Stimulated activated CD4-positive, alpha-beta T cell treated with anti-CD3 and anti-CD28 coated beads, Interleukin-1b, Interleukin-23, amount 100 ng/mL, for 4 hours (primary cell): Measurements from ENCODE around the gene MSRB2.
"Not testable (repeated sequence)": the region's sequence is repeated elsewhere in the genome, so short reads cannot be mapped to it uniquely, and the experiment has no call there.

Experiments used
- DNase-seq, 2 donors: peaks; one replicate each; pipeline ENCODE4 v3.0.0-alpha.2; 2020; ENCODE audit warnings: low read depth in 2 of 2

Gene MSRB2

DNA sequence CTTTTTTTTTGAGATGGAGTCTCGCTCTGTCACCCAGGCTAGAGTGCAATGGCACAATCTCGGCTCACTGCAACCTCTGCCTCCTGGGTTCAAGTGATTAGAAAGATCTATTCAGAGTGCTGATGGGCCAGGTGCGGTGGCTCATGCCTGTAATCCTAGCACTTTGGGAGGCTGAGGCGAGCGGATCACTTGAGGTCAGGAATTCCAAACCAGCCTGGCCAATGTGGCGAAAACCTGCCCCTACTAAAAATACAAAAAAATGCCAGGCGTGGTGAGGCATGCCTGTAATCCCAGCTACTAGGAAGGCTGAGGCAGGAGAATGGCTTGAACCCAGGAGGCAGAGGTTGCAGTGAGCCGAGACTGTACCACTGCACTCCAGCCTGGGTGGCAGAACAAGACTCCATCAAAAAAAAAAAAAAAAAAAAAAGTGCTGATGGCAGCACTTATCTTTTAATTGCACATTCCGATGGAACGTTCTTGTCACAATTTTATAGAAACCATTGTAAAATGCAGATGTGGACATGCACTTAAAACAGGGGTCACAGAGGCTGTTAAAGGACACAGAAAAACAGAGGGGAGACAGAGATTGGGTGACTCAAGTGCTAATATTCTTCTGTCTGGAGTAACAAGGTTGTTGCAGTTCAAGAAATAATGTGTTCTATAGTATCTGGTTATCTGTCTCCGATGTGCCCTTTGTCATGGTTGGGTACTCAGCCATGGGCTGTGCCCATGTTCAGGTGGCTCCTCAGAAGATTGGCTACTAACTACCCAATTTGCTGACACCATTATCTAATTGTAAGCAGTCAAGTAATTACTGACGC lies 25.1 kb upstream of the MSRB2 start:
- not testable (repeated sequence) for DNase-seq

DNA sequence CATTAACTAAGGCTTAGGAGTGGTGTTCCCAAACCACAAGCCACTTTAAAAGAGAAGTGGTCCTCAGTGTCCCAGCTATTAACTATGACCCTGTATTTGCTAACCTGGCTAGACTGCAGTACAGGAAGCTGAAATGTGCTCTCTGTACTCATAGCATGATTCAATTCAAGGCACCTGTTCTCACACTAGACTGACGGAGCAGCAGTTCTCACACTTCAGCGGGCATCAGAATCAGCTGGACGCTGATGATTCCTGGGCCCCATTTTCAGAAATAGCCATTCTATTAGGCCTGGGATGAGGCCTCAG lies 24.5 kb upstream of the MSRB2 start:
- DNase-seq: no peak

- not testable (repeated sequence) for DNase-seq
Measured at GRCh38 chr10:23072593-23072992, 22.8 kb upstream of the MSRB2 start.

DNA sequence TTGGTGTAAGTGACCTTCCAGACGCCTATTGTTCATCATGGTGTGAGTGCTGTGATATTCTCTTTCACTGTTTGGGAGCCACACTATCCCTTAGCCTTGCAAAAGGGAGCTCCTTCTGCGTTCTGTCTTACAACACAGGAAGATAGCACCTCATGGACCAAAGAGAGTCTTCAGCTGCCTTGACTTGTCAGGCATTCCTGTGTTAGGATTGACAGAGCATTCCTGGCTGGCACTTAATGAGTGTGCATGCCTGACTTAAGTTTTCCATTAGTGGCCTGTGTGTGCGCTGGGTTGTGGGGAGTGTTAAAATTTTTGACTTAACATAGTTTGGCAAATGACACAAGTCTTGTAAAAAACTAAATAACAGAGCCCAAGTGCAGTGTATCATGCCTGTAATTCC lies 21.9 kb upstream of the MSRB2 start:
- no peak for DNase-seq

GRCh38 chr10:23075672-23076071 lies 19.7 kb upstream of the MSRB2 start:
- no peak for DNase-seq

DNA sequence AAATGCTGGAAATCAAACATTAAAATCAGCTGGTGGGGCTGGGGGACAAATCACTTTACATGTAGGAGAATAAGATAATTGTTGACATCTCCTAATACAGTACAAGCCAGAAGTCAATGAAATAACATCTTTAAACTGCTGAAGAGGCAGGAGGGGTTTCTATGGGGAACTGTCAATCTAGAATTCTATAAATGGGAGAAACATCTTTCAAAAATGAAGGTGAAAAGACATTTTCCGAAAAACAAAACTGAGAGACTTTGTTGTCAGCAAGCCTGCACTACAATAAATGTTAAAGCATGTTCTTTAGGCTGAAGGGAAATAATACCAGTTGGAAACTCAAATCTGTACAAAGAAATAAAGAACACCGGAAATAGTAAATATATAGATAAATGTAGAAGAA lies 17.3 kb upstream of the MSRB2 start:
- DNase-seq: no peak

GRCh38 chr10:23079700-23080099 lies 15.7 kb upstream of the MSRB2 start:
- no peak for DNase-seq

DNA sequence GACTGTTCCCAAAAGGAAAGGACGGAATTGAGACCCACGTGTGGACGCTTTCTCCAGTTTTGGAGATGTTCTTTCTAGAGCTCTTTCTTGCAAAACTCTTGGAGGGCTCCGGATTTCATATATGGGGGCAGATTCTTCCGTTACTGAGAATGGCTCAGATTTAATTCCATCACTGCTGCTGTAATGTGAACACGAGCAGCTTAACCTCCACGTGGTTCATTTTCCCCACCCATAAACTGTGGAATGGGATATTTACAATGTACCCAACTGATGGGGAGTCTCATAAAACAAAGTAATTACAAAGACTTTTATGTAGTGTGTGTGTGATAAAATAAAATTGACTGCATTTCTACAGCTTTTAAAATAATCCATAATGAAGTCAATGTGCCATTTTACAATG lies 15.1 kb upstream of the MSRB2 start:
- DNase-seq: no peak

GRCh38 chr10:23081221-23081750 lies 14.1 kb upstream of the MSRB2 start:
- DNase-seq: no peak

DNA sequence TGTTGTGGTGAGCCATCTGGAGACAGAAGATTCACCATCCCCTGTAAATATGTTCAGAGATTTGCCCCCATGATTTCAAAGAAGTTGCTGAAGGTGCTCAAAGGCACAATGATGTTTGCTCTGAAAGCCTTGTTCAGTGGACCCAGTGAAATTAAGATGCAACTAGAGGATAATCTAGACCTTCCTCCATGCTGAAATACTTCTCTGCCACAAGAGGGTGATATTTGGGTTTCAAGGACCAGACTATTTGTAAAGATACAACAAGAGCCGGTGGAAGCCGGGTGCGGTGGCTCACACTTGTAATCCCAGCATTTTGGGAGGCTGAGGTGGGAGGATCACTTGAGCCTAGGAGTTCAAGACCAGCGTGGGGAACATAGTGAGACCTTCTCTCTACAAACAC lies 13.5 kb upstream of the MSRB2 start:
- no peak for DNase-seq

DNA sequence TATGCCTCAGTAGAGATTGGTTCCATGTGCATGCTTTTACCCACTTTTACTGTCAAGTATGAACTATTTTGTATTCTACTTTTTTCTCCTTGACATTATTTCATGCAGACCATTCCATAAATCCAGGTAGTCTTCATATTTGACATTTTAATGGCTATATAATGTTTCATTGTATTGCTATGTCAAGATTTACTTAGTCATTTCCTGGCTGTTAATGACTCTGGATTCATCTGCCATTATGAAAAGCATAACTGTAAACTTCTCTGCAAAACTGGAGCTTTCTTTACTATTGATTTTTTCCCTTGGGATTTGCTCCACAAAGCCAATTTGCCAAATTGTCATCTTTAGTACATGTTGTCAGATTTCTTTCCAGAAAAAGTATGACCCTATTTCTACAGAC lies 6.8 kb upstream of the MSRB2 start:
- DNase-seq: no peak

DNA sequence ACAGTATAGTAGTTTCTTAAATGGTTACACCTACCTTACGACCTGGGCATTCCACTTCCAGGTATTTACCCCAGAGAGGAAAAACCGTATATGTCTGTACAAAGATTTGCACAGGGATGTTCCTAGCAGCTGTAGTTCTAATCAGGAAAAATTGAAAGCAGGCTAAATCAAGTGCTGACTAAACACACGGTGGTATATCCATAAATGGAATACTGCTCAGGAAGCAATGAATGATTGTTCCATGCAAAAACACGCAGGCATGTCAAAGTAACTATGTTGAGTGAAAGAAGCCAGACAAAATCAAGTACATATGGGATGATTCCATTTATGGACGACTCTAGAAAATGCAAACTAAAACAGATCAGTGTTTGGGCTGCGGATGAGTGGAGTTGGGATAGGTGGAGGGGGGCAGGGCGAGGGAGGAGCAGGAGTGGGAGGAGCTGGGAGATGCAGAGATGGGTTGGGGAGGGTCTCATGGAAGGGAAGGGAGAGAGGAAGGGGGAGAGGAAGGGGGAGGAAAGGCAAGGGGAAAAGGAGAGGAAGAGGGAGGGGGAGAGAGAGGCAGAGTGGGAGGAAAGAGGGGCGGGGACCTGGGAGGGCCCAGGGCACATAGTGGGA lies 484 bp upstream of the MSRB2 start:
- no peak for DNase-seq

DNA sequence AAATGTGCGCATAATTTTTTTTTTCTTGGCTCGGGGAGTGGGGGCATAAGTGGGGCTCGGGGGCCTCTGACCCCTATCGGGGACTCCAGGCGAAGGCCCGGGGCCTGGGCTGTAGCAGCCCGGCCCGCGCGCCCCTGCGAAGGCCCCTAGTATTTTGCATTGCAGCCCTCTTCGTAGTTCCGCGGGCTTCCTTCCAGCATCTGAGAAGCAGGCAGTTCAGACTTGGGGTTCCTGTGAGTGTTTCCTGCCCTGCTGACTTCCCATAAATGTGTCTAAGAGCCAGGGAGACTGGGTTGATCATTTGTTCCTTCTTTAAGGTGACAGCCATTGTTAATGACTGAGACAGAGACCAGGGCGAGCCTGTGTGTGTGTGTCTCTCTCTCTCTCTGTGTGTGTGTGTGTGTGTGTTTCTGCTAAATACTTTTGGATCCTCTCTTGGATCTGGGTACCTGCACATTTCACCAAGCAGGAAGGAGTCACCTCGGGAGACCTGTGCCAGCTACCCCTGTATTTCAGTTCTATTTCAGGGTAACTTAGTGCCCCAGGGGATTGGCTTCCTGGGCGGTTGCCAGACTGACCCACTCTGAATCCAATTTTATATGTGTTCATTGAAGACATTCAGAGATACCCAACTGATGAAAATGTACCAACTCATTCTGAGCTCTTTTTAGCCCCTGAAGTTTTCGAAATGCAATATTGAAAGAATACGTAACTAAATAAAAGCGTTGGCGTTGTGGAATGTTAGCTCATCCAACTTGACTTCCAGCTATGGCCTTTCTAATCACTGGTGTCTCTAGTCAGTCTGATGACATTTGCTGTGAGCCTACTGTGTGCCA lies 805 bp downstream of the MSRB2 start:
- peak in 1 of 2 donors; percentile 17 for DNase-seq

GRCh38 chr10:23096802-23097549 lies 1.6 kb downstream of the MSRB2 start:
- DNase-seq: no peak

DNA sequence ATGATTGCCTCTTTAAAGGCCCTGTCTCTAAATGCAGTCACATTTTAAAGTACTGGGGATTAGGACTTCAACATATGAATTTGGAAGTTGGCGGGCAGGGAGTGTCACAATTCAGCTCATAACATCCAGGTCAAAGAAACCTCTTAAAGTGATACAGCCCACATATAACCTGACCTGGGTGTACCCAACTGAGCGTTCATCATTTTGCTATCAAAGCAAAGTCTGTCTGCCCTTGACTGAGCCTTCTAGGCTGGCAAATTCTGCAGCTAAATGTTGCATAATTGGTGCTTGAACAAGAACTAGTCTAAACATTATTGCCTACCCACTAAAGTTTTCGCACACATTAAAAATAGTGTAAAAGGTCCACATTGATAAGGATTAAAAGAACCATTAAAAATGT lies 3.7 kb downstream of the MSRB2 start:
- DNase-seq: no peak

DNA sequence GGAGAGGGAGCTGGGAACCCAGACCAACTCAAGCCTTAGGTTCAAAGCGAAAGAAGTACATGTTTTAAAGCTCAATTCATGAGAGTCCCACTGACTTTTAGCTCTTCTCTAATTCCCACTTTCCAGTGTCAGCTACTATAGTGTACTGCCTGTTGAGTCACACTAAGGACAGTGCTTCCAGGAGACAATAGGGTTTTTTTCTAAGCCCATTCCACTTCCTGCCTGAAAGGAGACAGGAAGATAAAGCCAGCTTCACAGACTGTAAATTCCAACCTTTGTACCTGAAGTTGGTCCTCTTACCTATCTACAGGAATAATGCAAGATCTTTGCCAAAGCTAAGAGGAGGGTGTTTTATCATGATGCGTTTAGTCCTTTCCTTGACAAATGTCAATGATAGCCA lies 4.4 kb downstream of the MSRB2 start:
- no peak for DNase-seq

- no peak for DNase-seq
Measured at GRCh38 chr10:23100331-23101030, 5.1 kb downstream of the MSRB2 start.

- DNase-seq: no peak
Measured at GRCh38 chr10:23106331-23107072, 11.1 kb downstream of the MSRB2 start.

DNA sequence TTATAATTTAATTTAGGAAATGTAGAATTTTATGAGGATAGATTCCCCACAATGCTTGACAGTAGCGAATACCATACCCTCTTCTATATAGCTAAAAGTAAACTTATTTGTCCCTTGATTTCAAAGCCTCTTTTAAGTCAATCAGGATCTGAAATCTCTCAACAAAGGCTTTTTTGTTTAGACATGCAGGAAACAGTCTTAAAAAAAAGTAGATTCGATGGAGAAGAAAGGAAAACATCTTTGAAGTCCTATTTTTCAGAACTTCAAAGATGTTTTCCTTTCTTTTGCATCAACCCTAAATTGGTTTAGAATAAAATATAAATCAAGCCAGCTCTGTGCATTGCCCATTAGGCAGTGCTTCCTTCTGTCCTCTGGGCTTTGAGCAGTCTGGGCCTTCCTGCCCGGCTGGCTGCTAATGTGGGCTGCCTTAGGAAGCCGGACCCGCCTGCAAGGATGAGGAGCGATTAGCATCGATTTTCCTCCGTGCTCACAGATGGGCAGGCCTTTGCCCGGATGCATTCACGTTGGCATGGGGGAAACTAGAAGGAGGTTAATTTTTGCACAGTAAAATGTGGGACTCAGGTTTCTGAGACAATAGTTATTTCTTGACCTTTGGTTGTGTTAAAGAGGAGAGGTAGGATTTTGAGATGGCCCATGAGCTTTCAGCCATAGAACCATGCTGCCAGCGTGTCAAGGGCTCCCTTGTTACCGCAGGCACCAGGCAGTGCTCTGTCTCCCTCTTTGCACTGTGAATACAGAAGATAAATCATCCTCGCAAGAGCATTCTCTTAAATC lies 15.5 kb downstream of the MSRB2 start:
- no peak for DNase-seq
